ENCODE data around the gene LETM1.

DNA sequence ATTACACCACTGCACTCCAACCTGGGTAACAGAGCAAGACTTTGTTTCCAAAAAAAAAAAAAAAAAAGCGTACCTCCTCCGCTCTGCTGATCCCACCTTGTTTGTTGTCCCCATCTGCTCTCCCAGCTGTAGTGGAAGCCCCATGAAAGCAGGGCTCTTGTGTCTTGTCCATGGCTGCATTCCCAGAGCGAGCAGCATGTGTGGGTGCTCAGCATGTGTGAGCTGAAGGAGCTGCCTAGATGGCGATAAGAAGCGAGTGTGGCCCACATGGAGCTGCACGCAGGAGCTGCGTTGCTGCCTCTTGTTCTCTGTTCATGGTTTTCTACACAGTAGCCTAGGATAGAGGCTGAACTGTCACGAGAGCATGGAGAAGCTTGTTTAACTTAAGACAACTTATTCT is 27.6 kb upstream of the LETM1 start:
- TF ChIP-seq, protein P1, sequence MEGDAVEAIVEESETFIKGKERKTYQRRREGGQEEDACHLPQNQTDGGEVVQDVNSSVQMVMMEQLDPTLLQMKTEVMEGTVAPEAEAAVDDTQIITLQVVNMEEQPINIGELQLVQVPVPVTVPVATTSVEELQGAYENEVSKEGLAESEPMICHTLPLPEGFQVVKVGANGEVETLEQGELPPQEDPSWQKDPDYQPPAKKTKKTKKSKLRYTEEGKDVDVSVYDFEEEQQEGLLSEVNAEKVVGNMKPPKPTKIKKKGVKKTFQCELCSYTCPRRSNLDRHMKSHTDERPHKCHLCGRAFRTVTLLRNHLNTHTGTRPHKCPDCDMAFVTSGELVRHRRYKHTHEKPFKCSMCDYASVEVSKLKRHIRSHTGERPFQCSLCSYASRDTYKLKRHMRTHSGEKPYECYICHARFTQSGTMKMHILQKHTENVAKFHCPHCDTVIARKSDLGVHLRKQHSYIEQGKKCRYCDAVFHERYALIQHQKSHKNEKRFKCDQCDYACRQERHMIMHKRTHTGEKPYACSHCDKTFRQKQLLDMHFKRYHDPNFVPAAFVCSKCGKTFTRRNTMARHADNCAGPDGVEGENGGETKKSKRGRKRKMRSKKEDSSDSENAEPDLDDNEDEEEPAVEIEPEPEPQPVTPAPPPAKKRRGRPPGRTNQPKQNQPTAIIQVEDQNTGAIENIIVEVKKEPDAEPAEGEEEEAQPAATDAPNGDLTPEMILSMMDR (conservative IDR thresholded peaks at IDR 0.05; ENCODE audit: low read depth, low read length): no peak
- no peak for TF ChIP-seq EZH2 (IDR thresholded peaks at IDR 0.05; ENCODE audit: borderline replicate concordance, low read depth, low read length, poor library complexity, severe bottlenecking)

Data from A673 (cell line).